ENCODE results near the gene HDAC4.

DNA sequence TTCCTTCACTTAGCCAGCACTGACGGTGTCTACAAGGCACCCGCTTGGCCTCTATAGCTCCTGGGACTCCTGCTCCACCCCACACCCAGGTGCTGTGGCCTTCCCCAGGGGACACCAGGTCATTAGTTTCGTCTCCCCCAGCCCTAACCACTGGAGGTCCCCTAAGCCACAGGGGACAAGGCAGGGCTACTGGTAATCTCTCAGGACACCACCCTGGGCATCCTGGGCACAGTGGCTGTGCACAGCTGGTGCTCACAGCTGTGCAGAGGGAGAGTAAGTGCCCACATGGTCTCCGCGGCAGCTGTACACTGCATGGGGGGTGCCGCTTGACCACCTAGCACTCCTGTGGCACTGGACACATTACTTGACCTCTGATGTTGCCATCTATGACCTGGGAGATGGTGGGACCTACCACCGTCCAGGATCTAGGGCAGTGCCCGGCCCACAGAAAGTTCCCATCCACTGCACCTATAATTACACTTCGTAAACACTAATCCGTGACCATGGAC, 134.0 kb downstream of the HDAC4 start:
- no peak for TF ChIP-seq CTCF (IDR thresholded peaks at IDR 0.05)
- no peak for TF ChIP-seq ZFX (IDR thresholded peaks at IDR 0.05; ENCODE audit: borderline replicate concordance)

All from 22Rv1 (cell line).